GM13977 (cell line): ENCODE measurements around the gene NDUFA12.

Experiments used
- DNase-seq: peaks from one replicate; pipeline ENCODE4 v3.0.0; 2012; ENCODE audit warnings: low spot score
- CTCF ChIP-seq: IDR thresholded peaks from 2 replicates; pipeline ENCODE4 v1.5.1; 2012; ENCODE audit warnings: mild to moderate bottlenecking, control low read depth; ENCODE audit not compliant: insufficient read depth; ENCODE audit errors: extremely low read depth, missing control alignments
- in situ Hi-C: fragments of 300-500 bp; cut with MboI; formaldehyde crosslinking; loops from one replicate; pipeline ENCODE4 v1.12.0; 2022; ENCODE audit warnings: low sequenced_read_pairs, low pct_unique_long_range_greater_than_20kb, mixed read lengths, inconsistent platforms; ENCODE audit not compliant: unreplicated experiment

Gene NDUFA12

GRCh38 chr12:95014554-95014953 is 11.1 kb upstream of the NDUFA12 start:
- no peak for DNase-seq
- in situ Hi-C loops: no loop called here
- TF ChIP-seq CTCF: no peak

- TF ChIP-seq CTCF: no peak
- in situ Hi-C loops: no loop called here
- DNase-seq: no peak
Measured at GRCh38 chr12:95006206-95006605, 2.7 kb upstream of the NDUFA12 start.

- in situ Hi-C loops: no loop called here
- no peak for TF ChIP-seq CTCF
Measured at GRCh38 chr12:95004610-95005009, 1.1 kb upstream of the NDUFA12 start.

GRCh38 chr12:95003921-95004272 is 400 bp upstream of the NDUFA12 start:
- in situ Hi-C loops: no loop called here
- TF ChIP-seq CTCF: no peak
- no peak for DNase-seq

More at GRCh38 chr12:95004610-95005009, 1.1 kb upstream of the NDUFA12 start:
- DNase-seq: no peak

GRCh38 chr12:95002754-95003153 is 743 bp downstream of the NDUFA12 start:
- no peak for DNase-seq
- no peak for TF ChIP-seq CTCF
- in situ Hi-C loops: no loop called here

GRCh38 chr12:94998326-94998725 is 5.2 kb downstream of the NDUFA12 start:
- in situ Hi-C loops: no loop called here
- no peak for DNase-seq
- no peak for TF ChIP-seq CTCF

DNA sequence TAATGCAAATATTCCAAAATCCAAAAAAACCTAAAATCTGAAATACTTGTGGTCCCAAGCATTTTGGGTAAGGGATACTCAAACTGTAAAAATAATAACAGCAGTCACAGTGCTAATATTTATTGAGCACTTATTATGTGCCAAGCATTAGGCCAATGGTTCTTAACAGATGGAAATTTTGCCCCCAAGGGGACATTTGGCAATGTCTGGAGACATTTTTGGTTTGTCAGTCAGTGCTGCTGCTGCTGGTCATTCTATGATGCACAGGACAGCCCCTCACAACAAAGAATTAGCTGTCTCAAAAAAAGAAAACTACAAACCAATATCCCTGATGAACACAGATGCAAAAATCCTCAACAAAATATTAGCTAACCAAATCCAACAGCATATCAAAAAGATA is 5.8 kb downstream of the NDUFA12 start:
- no peak for TF ChIP-seq CTCF
- DNase-seq: no peak
- in situ Hi-C loops: no loop called here
